ENCODE data around the gene RAET1E.
A peak's percentile ranks its signal among the peaks of the same experiment; 100 is the strongest.

The RAET1E gene

GRCh38 chr6:149884617-149885016, 13.3 kb downstream of the RAET1E start:
- DNase-seq (ENCODE audit: low read depth), result no peak
- H3K4me3 ChIP-seq (replicated peaks; ENCODE audit: low read depth, low read length), result no peak overlapping the region
- no peak for TF ChIP-seq CTCF (IDR thresholded peaks at IDR 0.05; ENCODE audit: low read length, missing control alignments)

GRCh38 chr6:149884215-149884614, 13.7 kb downstream of the RAET1E start:
- no peak for TF ChIP-seq CTCF (IDR thresholded peaks at IDR 0.05; ENCODE audit: low read length, missing control alignments)
- no peak overlapping the region for H3K4me3 ChIP-seq (replicated peaks; ENCODE audit: low read depth, low read length)
- peak; percentile 55 for DNase-seq (ENCODE audit: low read depth)

GRCh38 chr6:149881860-149882259, 16.1 kb downstream of the RAET1E start:
- no peak for TF ChIP-seq CTCF (IDR thresholded peaks at IDR 0.05; ENCODE audit: low read length, missing control alignments)
- H3K4me3 ChIP-seq (replicated peaks; ENCODE audit: low read depth, low read length), result no peak overlapping the region
- no peak for DNase-seq (ENCODE audit: low read depth)

GRCh38 chr6:149881066-149881766, 16.7 kb downstream of the RAET1E start:
- H3K4me3 ChIP-seq (replicated peaks; ENCODE audit: low read depth, low read length), result no peak overlapping the region
- no peak for DNase-seq (ENCODE audit: low read depth)
- no peak for TF ChIP-seq CTCF (IDR thresholded peaks at IDR 0.05; ENCODE audit: low read length, missing control alignments)

- no peak for DNase-seq (ENCODE audit: low read depth)
- H3K4me3 ChIP-seq (replicated peaks; ENCODE audit: low read depth, low read length), result no peak overlapping the region
- TF ChIP-seq CTCF (IDR thresholded peaks at IDR 0.05; ENCODE audit: low read length, missing control alignments), result no peak
Measured at GRCh38 chr6:149877659-149878058, 20.3 kb downstream of the RAET1E start.

- TF ChIP-seq CTCF (IDR thresholded peaks at IDR 0.05; ENCODE audit: low read length, missing control alignments), result no peak
- no peak overlapping the region for H3K4me3 ChIP-seq (replicated peaks; ENCODE audit: low read depth, low read length)
- no peak for DNase-seq (ENCODE audit: low read depth)
Measured at GRCh38 chr6:149876241-149876933, 21.5 kb downstream of the RAET1E start.

All from fibroblast of pulmonary artery (primary cell).